ENCODE measurements around the gene ENPP6.

- TF ChIP-seq CTCF (tag by site-specific recombination; IDR thresholded peaks at IDR 0.05) (no peak), ZNF518A (tag by site-specific recombination; conservative IDR thresholded peaks at IDR 0.05; ENCODE audit: low read depth) (no peak), GLI4 (tag by site-specific recombination; IDR thresholded peaks at IDR 0.05) (no peak), SP7 (tag by site-specific recombination; IDR thresholded peaks at IDR 0.05) (no peak), BCL11A (tag by site-specific recombination; IDR thresholded peaks at IDR 0.05; ENCODE audit: low read depth) (no peak), ZNF2 (tag by site-specific recombination; IDR thresholded peaks at IDR 0.05) (no peak), ZNF521 (tag by site-specific recombination; IDR thresholded peaks at IDR 0.05) (no peak), ZNF280C (tag by site-specific recombination; IDR thresholded peaks at IDR 0.05) (no peak)
Observed at GRCh38 chr4:184232202-184232601, 14.5 kb upstream of the ENPP6 start.

Measured in HEK293 (cell line).